Right hindlimb (tissue), 1 donor: ENCODE measurements around the gene VWCE.

Experiments used
- DNase-seq: peaks from one replicate; pipeline ENCODE4 v3.0.0-alpha.2; 2018

VWCE gene

GRCh38 chr11:61325649-61326414, 30.7 kb upstream of the VWCE start:
- DNase-seq: no peak

- DNase-seq: no peak
Observed at GRCh38 chr11:61315260-61315659, 20.1 kb upstream of the VWCE start.

- no peak for DNase-seq
Observed at GRCh38 chr11:61310749-61311148, 15.6 kb upstream of the VWCE start.

GRCh38 chr11:61309739-61310138, 14.6 kb upstream of the VWCE start:
- no peak for DNase-seq

- no peak for DNase-seq
Observed at GRCh38 chr11:61309141-61309540, 14.0 kb upstream of the VWCE start.

- DNase-seq: no peak
Observed at GRCh38 chr11:61307354-61307753, 12.2 kb upstream of the VWCE start.

- DNase-seq: no peak
Observed at GRCh38 chr11:61306221-61306620, 11.1 kb upstream of the VWCE start.

GRCh38 chr11:61305417-61305816, 10.3 kb upstream of the VWCE start:
- DNase-seq: no peak

- no peak for DNase-seq
Observed at GRCh38 chr11:61303725-61304124, 8.6 kb upstream of the VWCE start.

- no peak for DNase-seq
Observed at GRCh38 chr11:61302550-61302949, 7.4 kb upstream of the VWCE start.

GRCh38 chr11:61298663-61299244, 3.6 kb upstream of the VWCE start:
- no peak for DNase-seq

GRCh38 chr11:61297746-61298145, 2.6 kb upstream of the VWCE start:
- peak; percentile 79 for DNase-seq

- DNase-seq: no peak
Observed at GRCh38 chr11:61297341-61297740, 2.2 kb upstream of the VWCE start.

- no peak for DNase-seq
Observed at GRCh38 chr11:61295596-61295926, 445 bp upstream of the VWCE start.

- peak; percentile 86 for DNase-seq
Observed at GRCh38 chr11:61293867-61294716, 1.0 kb downstream of the VWCE start.

GRCh38 chr11:61292356-61292755, 2.8 kb downstream of the VWCE start:
- no peak for DNase-seq

GRCh38 chr11:61290905-61291690, 4.0 kb downstream of the VWCE start:
- no peak for DNase-seq

- DNase-seq: no peak
Observed at GRCh38 chr11:61287338-61287977, 7.7 kb downstream of the VWCE start.

- no peak for DNase-seq
Observed at GRCh38 chr11:61283613-61284012, 11.5 kb downstream of the VWCE start.

GRCh38 chr11:61281581-61282250, 13.4 kb downstream of the VWCE start:
- DNase-seq: peak; percentile 56

GRCh38 chr11:61280883-61281580, 14.1 kb downstream of the VWCE start:
- no peak for DNase-seq
